ENCODE measurements around the gene P3R3URF.

Gene P3R3URF

GRCh38 chr1:46174448-46175231 lies 1.6 kb downstream of the P3R3URF start, which contains the start of gene TSPAN1:
TSS of gene TSPAN1 (plus strand) at chr1:46175087. CDS start at chr1:46181108, 6,021 bp downstream.
- TF ChIP-seq CTCF (IDR thresholded peaks at IDR 0.05) = no peak

GRCh38 chr1:46173361-46173856 lies 2.9 kb downstream of the P3R3URF start:
- TF ChIP-seq CTCF (IDR thresholded peaks at IDR 0.05) = no peak

GRCh38 chr1:46172321-46172720 lies 4.0 kb downstream of the P3R3URF start:
- no peak for TF ChIP-seq CTCF (IDR thresholded peaks at IDR 0.05)

GRCh38 chr1:46171871-46172270 lies 4.4 kb downstream of the P3R3URF start:
- no peak for TF ChIP-seq CTCF (IDR thresholded peaks at IDR 0.05)

- TF ChIP-seq CTCF (IDR thresholded peaks at IDR 0.05) = no peak
These were observed 4.9 kb downstream of the P3R3URF start for GRCh38 chr1:46171351-46171750.

- TF ChIP-seq CTCF (IDR thresholded peaks at IDR 0.05) = no peak
These were observed 6.4 kb downstream of the P3R3URF start for GRCh38 chr1:46169811-46170454.

GRCh38 chr1:46168477-46168876 lies 7.8 kb downstream of the P3R3URF start:
- TF ChIP-seq CTCF (IDR thresholded peaks at IDR 0.05) = no peak
